ENCODE results near the gene GCK.

GCK gene

GRCh38 chr7:44107116-44107960, 81.9 kb downstream of the GCK start:
- TF ChIP-seq SIN3A (IDR thresholded peaks at IDR 0.05; ENCODE audit: borderline replicate concordance, insufficient read depth, low read length) (no peak), FOXP2 (optimal IDR thresholded peaks at IDR 0.05; ENCODE audit: borderline replicate concordance, extremely low read depth, extremely low read length, insufficient read depth) (no peak), POLR2AphosphoS5 (IDR thresholded peaks at IDR 0.05; ENCODE audit: low read depth, low read length) (no peak), TAF1 (IDR thresholded peaks at IDR 0.05; ENCODE audit: borderline replicate concordance, insufficient read depth, low read length) (no peak), REST (IDR thresholded peaks at IDR 0.05; ENCODE audit: insufficient read depth in 1 of 2, low read depth in 2 of 2, low read length in 2 of 2) (no peak)

- no peak for TF ChIP-seq FOXP2 (optimal IDR thresholded peaks at IDR 0.05; ENCODE audit: borderline replicate concordance, extremely low read depth, extremely low read length, insufficient read depth)
- TF ChIP-seq POLR2AphosphoS5 (IDR thresholded peaks at IDR 0.05; ENCODE audit: low read depth, low read length): no peak
- no peak for TF ChIP-seq SIN3A (IDR thresholded peaks at IDR 0.05; ENCODE audit: borderline replicate concordance, insufficient read depth, low read length)
- no peak for TF ChIP-seq REST (IDR thresholded peaks at IDR 0.05; ENCODE audit: insufficient read depth in 1 of 2, low read depth in 2 of 2, low read length in 2 of 2)
- no peak for TF ChIP-seq TAF1 (IDR thresholded peaks at IDR 0.05; ENCODE audit: borderline replicate concordance, insufficient read depth, low read length)
These were observed 82.8 kb downstream of the GCK start for GRCh38 chr7:44106311-44107065.

GRCh38 chr7:44105832-44106231, 83.4 kb downstream of the GCK start:
- no peak for TF ChIP-seq FOXP2 (optimal IDR thresholded peaks at IDR 0.05; ENCODE audit: borderline replicate concordance, extremely low read depth, extremely low read length, insufficient read depth)
- no peak for TF ChIP-seq POLR2AphosphoS5 (IDR thresholded peaks at IDR 0.05; ENCODE audit: low read depth, low read length)
- TF ChIP-seq REST (IDR thresholded peaks at IDR 0.05; ENCODE audit: insufficient read depth in 1 of 2, low read depth in 2 of 2, low read length in 2 of 2): no peak
- no peak for TF ChIP-seq SIN3A (IDR thresholded peaks at IDR 0.05; ENCODE audit: borderline replicate concordance, insufficient read depth, low read length)
- TF ChIP-seq TAF1 (IDR thresholded peaks at IDR 0.05; ENCODE audit: borderline replicate concordance, insufficient read depth, low read length): no peak

GRCh38 chr7:44104860-44105771, 84.1 kb downstream of the GCK start:
- TF ChIP-seq FOXP2 (optimal IDR thresholded peaks at IDR 0.05; ENCODE audit: borderline replicate concordance, extremely low read depth, extremely low read length, insufficient read depth): no peak
